SK-N-SH (cell line): Measurements from ENCODE around the gene PARP8. TPM values are rescaled to one million over a fixed set of nuclear protein-coding genes. Genes with fewer than 3 reads are reported as not detected.

ENCODE experiments used
- CTCF ChIA-PET: fragments of 300-600, 350-600 bp; formaldehyde crosslinking; extraction: SDS; loops from one replicate; lab custom pipeline; 2021; lab: Yijun Ruan, JAX
- POLR2A ChIA-PET: fragments of 350-600 bp; sonication (Branson Sonifier 250); formaldehyde crosslinking; extraction: SDS; loops from one replicate; lab custom pipeline; 2020; ENCODE audit warnings: antibody characterized with exemption, inconsistent platforms; lab: Yijun Ruan, JAX
- DNase-seq: peaks from one replicate; pipeline ENCODE4 v3.0.0; 2012
- H2AFZ ChIP-seq: fragments of 200-600 bp; sonication (generic); 2 replicates; pipeline ENCODE4 v1.8.1; 2016; ENCODE audit warnings: antibody characterized with exemption, mild to moderate bottlenecking, low read depth
- H3F3A ChIP-seq: fragments of 200-600 bp; sonication (generic); replicated peaks from 2 replicates; pipeline ENCODE3; 2016; ENCODE audit warnings: antibody characterized with exemption, mild to moderate bottlenecking; ENCODE audit not compliant: insufficient read depth
- H3K27ac ChIP-seq, 2 experiments: fragments of 200-500 bp in 1 of 2; fragments of 200-600 bp in 1 of 2; sonication (Bioruptor generic) in 1 of 2; sonication (generic), shearing (Covaris generic) in 1 of 2; 2 replicates each; pipeline versions ENCODE4 v1.5.1 to v1.6.1; 2014 to 2016; ENCODE audit warnings: low read depth in 2 of 2, inconsistent platforms in 1 of 2, low read length in 1 of 2, mild to moderate bottlenecking in 1 of 2, mixed read lengths in 1 of 2
- H3K27me3 ChIP-seq: fragments of 200-600 bp; sonication (generic), shearing (Covaris generic); 2 replicates; pipeline ENCODE4 v1.6.1; 2016; ENCODE audit warnings: mixed run types; ENCODE audit not compliant: insufficient read depth
- H3K36me3 ChIP-seq, 2 experiments: fragments of 200-500 bp in 1 of 2; fragments of 200-600 bp in 1 of 2; sonication (Bioruptor generic) in 1 of 2; sonication (generic) in 1 of 2; replicated peaks in 1 of 2; 2 replicates each; pipeline versions ENCODE3 to v1.5.1; 2014 to 2016; ENCODE audit warnings: low read length in 1 of 2, mild to moderate bottlenecking in 1 of 2; ENCODE audit not compliant: insufficient read depth in 2 of 2, control insufficient read depth in 1 of 2
- H3K4me1 ChIP-seq, 2 experiments: fragments of 200-500 bp in 1 of 2; fragments of 200-600 bp in 1 of 2; sonication (Bioruptor generic) in 1 of 2; sonication (generic), shearing (Covaris generic) in 1 of 2; 2 replicates each; pipeline versions ENCODE4 v1.5.1 to v1.6.1; 2014 to 2016; ENCODE audit warnings: low read depth in 1 of 2, low read length in 1 of 2, mixed run types in 1 of 2; ENCODE audit not compliant: insufficient read depth in 2 of 2, control insufficient read depth in 1 of 2
- H3K4me2 ChIP-seq: fragments of 200-600 bp; sonication (generic), shearing (Covaris generic); 2 replicates; pipeline ENCODE4 v1.6.1; 2017; ENCODE audit warnings: mixed run types
- H3K4me3 ChIP-seq, 2 experiments: fragments of 200-500 bp in 1 of 2; fragments of 200-600 bp in 1 of 2; sonication (Bioruptor generic) in 1 of 2; sonication (generic), shearing (Covaris generic) in 1 of 2; 2 replicates each; pipeline versions ENCODE4 v1.5.1 to v1.8.1; 2014 to 2016; ENCODE audit warnings: low read depth in 2 of 2, inconsistent platforms in 1 of 2, low read length in 1 of 2, mild to moderate bottlenecking in 1 of 2, mixed read lengths in 1 of 2, moderate library complexity in 1 of 2
- H3K79me2 ChIP-seq: fragments of 200-600 bp; sonication (generic); 2 replicates; pipeline ENCODE4 v1.8.1; 2017; ENCODE audit warnings: mild to moderate bottlenecking; ENCODE audit not compliant: insufficient read depth
- H3K9ac ChIP-seq: fragments of 200-600 bp; sonication (generic); 2 replicates; pipeline ENCODE4 v1.6.1; 2017; ENCODE audit warnings: mixed run types
- H3K9me2 ChIP-seq: fragments of 200-600 bp; sonication (generic); 2 replicates; pipeline ENCODE4 v1.6.1; 2017; ENCODE audit warnings: mixed run types
- H3K9me3 ChIP-seq: fragments of 200-600 bp; sonication (generic); 2 replicates; pipeline ENCODE4 v1.6.1; 2017; ENCODE audit warnings: mixed run types, mild to moderate bottlenecking, moderate library complexity
- H4K20me1 ChIP-seq: fragments of 200-600 bp; sonication (generic); 2 replicates; pipeline ENCODE4 v1.6.1; 2017; ENCODE audit warnings: mild to moderate bottlenecking, mixed run types; ENCODE audit not compliant: insufficient read depth
- CHD2 ChIP-seq: fragments of 150-350 bp; IDR thresholded peaks from 2 replicates; pipeline ENCODE4 v1.6.1; 2018; ENCODE audit warnings: low read length; ENCODE audit not compliant: partially characterized antibody
- JUND ChIP-seq: IDR thresholded peaks from 2 replicates; pipeline ENCODE4 v1.4.0; 2012
- POLR2AphosphoS5 ChIP-seq: IDR thresholded peaks from 2 replicates; pipeline ENCODE4 v1.6.1; 2012; ENCODE audit warnings: low read depth, low read length
- RAD21 ChIP-seq: IDR thresholded peaks from 2 replicates; pipeline ENCODE4 v1.6.1; 2012; ENCODE audit warnings: mild to moderate bottlenecking, low read length
- RCOR1 ChIP-seq: fragments of 150-350 bp; IDR thresholded peaks from 2 replicates; pipeline ENCODE4 v1.6.1; 2017; ENCODE audit warnings: antibody characterized with exemption, low read length
- SMC3 ChIP-seq: IDR thresholded peaks from 2 replicates; pipeline ENCODE4 v1.6.1; 2012; ENCODE audit warnings: low read depth, low read length, improper control_type of control experiment
- TCF12 ChIP-seq: IDR thresholded peaks from 2 replicates; pipeline ENCODE4 v1.4.0; 2012
- WGBS: methylation state at CpG from one replicate; pipeline ENCODE4 v1.1.6; 2017; ENCODE audit warnings: low lambda C conversion rate; 5-methylcytosine and 5-hydroxymethylcytosine counted together
- polyA plus RNA-seq, 3 experiments: library from polyadenylated mRNA; depleted of rRNA; stranded (reverse); fragments of >200 nt; gene quantifications; 2 replicates each; pipeline ENCODE4 v1.2.3, GENCODE V29; 2012
- TF ChIP-seq, protein P1 (sequence below): fragments of 200-600 bp; sonication (generic); IDR thresholded peaks from 2 replicates; pipeline ENCODE4 v1.6.1; 2017; ENCODE audit warnings: antibody characterized with exemption, mild to moderate bottlenecking, moderate library complexity
- TF ChIP-seq, protein P2 (sequence below): IDR thresholded peaks from 2 replicates; pipeline ENCODE4 v1.4.0; 2012; ENCODE audit warnings: low read depth, borderline replicate concordance
- TF ChIP-seq, protein P3 (sequence below): fragments of 150-350 bp; IDR thresholded peaks from 2 replicates; pipeline ENCODE4 v1.6.1; 2017; ENCODE audit warnings: antibody characterized with exemption, low read length, low read depth, borderline replicate concordance
- TF ChIP-seq, protein P4 (sequence below): IDR thresholded peaks from 2 replicates; pipeline ENCODE4 v1.4.0; 2012; ENCODE audit warnings: low read depth, borderline replicate concordance

Gene PARP8
- polyA plus RNA-seq, 1 of the 3 experiments (the other 2 are of a cell fraction): 6.2 TPM

DNA sequence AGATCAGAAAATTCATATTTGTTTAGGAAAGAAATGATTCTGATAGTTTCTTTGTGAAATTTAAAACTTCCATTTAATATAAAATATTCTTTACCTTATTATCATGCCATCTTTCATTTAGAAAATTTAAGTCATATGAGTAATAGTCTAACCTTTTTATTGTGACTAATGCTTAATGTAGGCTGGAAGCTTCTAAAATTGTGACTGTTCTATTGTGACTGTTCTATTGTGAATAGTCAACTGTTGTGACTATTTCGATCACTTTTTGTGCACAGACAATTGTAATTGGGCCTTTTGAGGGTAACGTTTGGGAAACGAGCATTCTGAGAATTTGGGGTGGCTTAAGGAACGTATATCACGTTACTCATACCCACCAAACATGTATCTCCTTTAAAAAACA is 100.0 kb downstream of the PARP8 start (continued):
- TF ChIP-seq, protein P1, sequence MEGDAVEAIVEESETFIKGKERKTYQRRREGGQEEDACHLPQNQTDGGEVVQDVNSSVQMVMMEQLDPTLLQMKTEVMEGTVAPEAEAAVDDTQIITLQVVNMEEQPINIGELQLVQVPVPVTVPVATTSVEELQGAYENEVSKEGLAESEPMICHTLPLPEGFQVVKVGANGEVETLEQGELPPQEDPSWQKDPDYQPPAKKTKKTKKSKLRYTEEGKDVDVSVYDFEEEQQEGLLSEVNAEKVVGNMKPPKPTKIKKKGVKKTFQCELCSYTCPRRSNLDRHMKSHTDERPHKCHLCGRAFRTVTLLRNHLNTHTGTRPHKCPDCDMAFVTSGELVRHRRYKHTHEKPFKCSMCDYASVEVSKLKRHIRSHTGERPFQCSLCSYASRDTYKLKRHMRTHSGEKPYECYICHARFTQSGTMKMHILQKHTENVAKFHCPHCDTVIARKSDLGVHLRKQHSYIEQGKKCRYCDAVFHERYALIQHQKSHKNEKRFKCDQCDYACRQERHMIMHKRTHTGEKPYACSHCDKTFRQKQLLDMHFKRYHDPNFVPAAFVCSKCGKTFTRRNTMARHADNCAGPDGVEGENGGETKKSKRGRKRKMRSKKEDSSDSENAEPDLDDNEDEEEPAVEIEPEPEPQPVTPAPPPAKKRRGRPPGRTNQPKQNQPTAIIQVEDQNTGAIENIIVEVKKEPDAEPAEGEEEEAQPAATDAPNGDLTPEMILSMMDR: no peak
- TF ChIP-seq RAD21: no peak
- TF ChIP-seq RCOR1: no peak

DNA sequence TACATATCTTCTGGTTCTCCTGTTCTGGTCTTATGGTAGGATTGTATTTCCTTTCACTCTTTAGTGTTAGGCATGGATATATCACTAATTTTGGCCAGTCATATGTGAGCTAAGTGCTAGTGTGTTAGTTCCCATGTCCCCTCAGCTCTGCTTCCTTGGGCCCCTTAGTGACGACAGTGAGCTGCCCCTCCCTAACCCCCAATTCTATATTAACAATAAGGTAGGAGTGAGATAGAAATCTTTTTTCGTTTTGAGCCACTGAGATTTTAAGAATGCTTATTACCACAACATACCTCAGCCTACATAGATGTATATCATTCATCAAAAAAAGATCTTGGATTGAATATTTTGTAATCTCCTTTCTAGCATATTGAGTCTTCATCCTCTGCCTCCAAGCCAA is 100.5 kb downstream of the PARP8 start:
- Histone ChIP-seq H3K9me3 (no peaks in the 10 kb centered on the region), H4K20me1 (no peaks in the 10 kb centered on the region), H3K9ac (no peak overlapping the region), H3K27me3 (no peaks in the 10 kb centered on the region), H3K36me3 (peaks cover 0 to 17% of the 10 kb centered on the region in 2 experiments), H3K4me3 (no peak overlapping the region; a peak in 1 of 4 replicates), H3K27ac (peak overlapping the region in 1 of 2 experiments; percentile 18; a peak in 2 of 4 replicates), H3K79me2 (no peaks in the 10 kb centered on the region), H3K4me2 (0 out of 2 replicates have a peak overlapping the region, but pooled peaks have one; percentile 23), H2AFZ (no peak overlapping the region), H3K4me1 (peaks cover 0 to 9% of the 10 kb centered on the region in 2 experiments; a peak in 2 of 4 replicates), H3F3A (peaks cover 8% of the 10 kb centered on the region), H3K9me2 (no peaks in the 10 kb centered on the region)
- ChIA-PET POLR2A (no interaction called here), CTCF (interaction anchor here (1.6 kb wide), 1 partner anchor 15 kb away, joined by 5 read pairs; no protein-coding TSS in a partner anchor)
- TF ChIP-seq RCOR1: no peak
- TF ChIP-seq SMC3: no peak
- TF ChIP-seq JUND: no peak
- TF ChIP-seq, protein P2, sequence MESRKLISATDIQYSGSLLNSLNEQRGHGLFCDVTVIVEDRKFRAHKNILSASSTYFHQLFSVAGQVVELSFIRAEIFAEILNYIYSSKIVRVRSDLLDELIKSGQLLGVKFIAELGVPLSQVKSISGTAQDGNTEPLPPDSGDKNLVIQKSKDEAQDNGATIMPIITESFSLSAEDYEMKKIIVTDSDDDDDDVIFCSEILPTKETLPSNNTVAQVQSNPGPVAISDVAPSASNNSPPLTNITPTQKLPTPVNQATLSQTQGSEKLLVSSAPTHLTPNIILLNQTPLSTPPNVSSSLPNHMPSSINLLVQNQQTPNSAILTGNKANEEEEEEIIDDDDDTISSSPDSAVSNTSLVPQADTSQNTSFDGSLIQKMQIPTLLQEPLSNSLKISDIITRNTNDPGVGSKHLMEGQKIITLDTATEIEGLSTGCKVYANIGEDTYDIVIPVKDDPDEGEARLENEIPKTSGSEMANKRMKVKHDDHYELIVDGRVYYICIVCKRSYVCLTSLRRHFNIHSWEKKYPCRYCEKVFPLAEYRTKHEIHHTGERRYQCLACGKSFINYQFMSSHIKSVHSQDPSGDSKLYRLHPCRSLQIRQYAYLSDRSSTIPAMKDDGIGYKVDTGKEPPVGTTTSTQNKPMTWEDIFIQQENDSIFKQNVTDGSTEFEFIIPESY: no peak
- TF ChIP-seq, protein P3, sequence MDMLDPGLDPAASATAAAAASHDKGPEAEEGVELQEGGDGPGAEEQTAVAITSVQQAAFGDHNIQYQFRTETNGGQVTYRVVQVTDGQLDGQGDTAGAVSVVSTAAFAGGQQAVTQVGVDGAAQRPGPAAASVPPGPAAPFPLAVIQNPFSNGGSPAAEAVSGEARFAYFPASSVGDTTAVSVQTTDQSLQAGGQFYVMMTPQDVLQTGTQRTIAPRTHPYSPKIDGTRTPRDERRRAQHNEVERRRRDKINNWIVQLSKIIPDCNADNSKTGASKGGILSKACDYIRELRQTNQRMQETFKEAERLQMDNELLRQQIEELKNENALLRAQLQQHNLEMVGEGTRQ: no peak
- no peak for TF ChIP-seq POLR2AphosphoS5
- no peak for TF ChIP-seq RAD21
- TF ChIP-seq TCF12: no peak
- no peak for TF ChIP-seq CHD2
- TF ChIP-seq, protein P4, sequence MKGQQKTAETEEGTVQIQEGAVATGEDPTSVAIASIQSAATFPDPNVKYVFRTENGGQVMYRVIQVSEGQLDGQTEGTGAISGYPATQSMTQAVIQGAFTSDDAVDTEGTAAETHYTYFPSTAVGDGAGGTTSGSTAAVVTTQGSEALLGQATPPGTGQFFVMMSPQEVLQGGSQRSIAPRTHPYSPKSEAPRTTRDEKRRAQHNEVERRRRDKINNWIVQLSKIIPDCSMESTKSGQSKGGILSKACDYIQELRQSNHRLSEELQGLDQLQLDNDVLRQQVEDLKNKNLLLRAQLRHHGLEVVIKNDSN: no peak
- 64% methylated on average over 2 of the region's 2 CpGs for WGBS
- no peak for DNase-seq
